GM21529 (cell line): ENCODE measurements around the gene MX2.
A peak's percentile ranks its signal among the peaks of the same experiment; 100 is the strongest.
"Not testable (repeated sequence)": the region's sequence is repeated elsewhere in the genome, so short reads cannot be mapped to it uniquely, and the experiment has no call there.

ENCODE experiments used
- ATAC-seq: cut with Tn5 transposase; IDR thresholded peaks from one replicate; pipeline ENCODE4 v1.9.1; 2021; ENCODE audit not compliant: unreplicated experiment

The MX2 gene

DNA sequence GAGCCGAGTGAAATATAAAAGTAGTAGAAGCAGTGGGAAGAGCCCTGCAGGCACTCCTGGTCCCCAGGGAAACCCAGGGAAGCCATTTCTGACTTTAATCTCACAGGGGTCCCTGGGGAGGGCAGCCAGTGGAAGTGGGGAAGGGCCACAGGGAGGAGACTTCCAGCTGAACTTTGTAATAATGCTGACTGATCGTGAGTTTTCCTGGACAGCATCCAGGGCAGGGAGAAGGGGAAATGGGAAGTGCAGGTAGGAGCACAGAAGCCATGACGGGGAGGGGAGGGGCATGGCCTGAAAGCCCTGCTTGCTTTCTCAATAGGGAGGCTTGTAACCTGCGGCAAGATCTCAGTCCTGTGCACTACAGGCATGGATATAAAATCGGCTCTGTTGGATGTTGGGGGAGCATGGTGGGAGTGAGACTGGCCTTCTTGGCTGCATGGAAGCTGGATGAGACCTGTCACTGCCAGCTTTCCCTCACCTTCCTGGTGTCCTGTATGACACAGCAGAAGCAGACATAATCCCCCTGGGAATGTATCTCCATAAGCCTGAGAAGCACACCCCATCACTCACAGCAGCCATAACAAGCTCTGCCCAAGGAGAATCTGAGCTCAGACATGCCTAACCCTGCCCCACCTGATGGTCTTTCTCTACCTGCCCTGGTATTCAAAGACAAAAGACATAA is 49.1 kb downstream of the MX2 start:
- no peak for ATAC-seq

GRCh38 chr21:41411449-41412089 is 49.7 kb downstream of the MX2 start:
- ATAC-seq: no peak

GRCh38 chr21:41417505-41417904 is 55.7 kb downstream of the MX2 start:
- ATAC-seq: not testable (repeated sequence)

- ATAC-seq: no peak
Observed at GRCh38 chr21:41418393-41418792, 56.6 kb downstream of the MX2 start.

DNA sequence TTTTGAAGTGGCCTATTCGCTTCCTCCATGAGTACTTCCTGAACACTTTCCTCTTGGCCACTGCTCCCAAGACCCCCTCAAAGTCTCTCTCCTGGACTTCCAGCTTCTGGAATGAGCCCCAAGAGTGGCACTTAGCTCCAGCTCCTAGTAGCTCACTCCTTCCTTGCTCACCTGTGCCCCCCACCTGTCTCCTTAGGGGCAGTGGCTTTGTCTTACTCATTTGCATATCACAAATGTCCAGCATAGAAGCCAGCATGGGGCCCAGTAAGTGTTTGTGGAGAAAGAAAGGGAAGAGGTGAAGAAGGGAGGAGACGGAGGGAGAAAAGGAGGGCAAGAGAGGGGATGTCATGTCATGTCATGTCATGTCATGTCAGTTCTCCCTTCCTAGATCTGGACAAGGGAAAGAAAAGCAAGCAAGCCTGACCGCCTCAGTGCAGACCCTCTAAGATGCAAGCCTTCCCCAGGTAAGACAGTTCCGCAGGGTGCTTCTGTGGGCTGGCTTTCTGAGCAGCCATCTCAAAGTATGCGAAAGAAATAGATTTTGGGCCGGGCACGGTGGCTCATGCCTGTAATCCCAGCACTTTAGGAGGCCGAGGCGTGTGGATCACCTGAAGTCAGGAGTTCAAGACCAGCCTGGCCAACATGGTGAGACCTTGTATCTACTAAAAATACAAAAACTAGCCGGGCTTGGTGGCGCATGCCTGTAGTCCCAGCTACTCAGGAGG is 57.3 kb downstream of the MX2 start:
- no peak for ATAC-seq

DNA sequence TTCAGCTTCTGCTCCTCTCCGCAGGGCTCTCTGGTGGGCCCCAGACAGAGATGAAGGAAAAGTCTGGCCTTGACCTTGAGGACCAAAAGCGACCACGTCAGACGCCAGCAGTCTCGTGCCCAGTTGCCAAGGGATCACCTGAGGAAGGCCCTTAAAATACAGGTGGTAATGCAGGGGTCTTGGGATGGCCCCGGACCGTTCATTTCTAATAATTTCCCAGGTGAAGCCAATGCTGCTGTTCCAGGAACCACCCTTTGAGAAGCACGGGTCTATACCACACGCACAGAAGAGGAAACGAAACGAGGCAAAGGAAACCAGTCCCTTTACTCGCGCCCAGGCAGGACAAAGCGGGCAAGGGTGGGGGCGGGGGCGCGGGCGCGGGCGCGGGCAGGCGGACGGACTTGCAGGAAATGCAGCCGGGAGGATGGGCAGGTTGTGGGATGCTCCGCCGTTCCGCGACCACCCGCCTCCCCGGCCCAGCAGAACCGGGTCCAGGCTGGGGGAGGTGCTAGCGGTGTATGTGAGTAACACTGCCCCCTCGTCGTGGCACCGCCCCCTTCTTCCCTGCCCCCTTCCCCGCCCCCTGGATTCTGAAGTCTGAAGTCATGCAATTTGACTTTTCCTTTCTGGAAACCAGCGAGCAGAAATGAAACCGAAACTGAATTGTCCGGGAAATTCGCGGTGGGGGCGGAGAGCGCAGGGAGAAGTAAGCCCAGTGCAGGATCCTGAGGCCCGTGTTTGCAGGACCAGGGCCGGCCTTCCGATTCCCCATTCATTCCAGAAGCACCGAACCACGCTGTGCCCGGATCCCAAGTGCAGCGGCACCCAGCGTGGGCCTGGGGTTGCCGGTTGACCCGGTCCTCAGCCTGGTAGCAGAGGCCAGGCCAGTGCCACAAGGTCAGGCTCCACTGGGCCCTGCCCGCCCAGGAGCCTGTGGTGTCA is 58.4 kb downstream of the MX2 start:
- ATAC-seq: peak; percentile 83

DNA sequence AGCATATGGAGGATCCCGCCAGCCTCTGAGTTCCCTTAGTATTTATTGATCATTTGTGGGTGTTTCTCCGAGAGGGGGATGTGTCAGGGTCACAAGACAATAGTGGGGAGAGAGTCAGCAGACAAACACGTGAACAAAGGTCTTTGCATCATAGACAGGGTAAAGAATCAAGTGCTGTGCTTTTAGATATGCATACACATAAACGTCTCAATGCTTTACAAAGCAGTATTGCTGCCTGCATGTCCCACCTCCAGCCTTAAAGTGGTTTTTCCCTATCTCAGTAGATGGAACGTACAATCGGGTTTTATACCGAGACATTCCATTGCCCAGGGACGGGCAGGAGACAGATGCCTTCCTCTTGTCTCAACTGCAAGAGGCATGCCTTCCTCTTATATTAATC is 59.2 kb downstream of the MX2 start:
- ATAC-seq: not testable (repeated sequence)

DNA sequence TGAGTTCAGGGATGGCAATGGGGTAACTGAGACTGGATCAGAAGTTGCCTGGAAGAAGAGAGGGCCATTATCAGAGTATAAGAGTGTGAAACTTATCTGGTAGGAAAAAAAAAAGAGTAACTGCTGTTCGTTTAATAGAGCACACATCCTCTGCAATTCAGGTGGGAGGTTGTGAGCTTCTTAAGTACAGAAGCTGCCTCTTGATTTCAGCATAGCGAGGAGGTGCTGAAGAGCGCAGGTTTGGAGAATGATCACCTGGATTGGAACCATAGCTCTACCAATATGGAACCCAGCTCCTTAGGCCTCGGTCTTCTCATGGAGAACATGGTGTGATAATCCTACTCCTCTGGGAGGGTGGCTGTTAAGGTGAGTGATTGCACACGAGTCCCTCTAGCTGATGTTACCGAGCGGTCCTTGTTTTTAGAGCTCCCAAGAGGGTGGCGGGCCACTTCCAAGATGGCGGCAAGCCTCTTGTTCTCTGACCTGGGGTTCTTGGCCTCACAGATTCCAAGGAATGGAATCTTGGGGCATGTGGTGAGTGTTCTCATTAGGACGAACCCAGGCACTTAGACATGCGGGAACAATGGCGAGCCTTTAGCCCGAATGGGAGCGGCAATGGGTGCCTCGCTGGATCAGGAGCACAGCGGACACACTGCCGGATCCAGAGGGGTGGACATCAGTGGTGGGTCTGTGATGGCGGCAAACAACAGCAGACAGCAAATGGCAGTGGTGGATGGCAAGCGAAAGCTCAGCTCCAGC is 60.9 kb downstream of the MX2 start:
- no peak for ATAC-seq

DNA sequence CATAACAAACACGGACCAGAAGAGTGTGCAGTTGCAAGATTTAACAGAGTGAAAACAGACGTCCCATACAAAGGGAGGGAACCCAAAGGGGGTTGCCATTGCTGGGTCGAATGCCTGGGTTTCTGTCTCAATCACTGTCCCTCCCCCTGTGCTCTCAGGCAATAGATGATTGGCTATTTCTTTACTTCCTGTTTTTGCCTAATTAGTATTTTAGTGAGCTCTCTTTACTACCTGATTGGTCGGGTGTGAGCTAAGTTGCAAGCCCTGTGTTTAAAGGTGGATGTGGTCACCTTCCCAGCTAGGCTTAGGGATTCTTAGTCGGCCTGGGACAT is 61.4 kb downstream of the MX2 start:
- not testable (repeated sequence) for ATAC-seq

GRCh38 chr21:41425588-41425953 is 63.7 kb downstream of the MX2 start:
- no peak for ATAC-seq

DNA sequence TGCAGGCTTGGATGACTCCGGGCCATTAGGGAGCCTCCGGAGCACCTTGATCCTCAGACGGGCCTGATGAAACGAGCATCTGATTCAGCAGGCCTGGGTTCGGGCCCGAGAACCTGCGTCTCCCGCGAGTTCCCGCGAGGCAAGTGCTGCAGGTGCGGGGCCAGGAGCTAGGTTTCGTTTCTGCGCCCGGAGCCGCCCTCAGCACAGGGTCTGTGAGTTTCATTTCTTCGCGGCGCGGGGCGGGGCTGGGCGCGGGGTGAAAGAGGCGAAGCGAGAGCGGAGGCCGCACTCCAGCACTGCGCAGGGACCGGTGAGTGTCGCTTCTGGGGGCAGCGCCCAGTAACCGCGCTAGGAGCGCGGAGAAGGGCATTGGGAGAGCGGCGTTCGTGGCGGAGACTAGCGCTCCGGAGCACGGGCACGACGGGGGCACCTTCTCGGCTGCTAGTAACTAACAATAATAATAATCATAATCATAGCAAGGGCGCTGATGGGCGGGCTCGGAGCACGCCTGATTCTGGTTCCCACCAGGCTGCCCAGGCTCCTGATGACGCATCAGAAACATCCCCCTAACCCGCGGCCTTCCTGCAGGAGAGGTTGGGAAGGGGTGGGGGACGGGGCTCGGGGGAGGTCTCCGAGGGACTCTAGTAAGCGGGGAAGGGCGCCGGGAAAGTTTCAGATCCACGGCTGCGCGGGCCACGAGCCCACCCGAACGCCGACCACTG is 64.3 kb downstream of the MX2 start, which contains the start of gene MX1:
MX1 (plus strand) TSS at position 286 of the 722 bp plus-strand sequence. CDS start 5,832 bp downstream, outside the sequence.
- peak; percentile 84 for ATAC-seq

DNA sequence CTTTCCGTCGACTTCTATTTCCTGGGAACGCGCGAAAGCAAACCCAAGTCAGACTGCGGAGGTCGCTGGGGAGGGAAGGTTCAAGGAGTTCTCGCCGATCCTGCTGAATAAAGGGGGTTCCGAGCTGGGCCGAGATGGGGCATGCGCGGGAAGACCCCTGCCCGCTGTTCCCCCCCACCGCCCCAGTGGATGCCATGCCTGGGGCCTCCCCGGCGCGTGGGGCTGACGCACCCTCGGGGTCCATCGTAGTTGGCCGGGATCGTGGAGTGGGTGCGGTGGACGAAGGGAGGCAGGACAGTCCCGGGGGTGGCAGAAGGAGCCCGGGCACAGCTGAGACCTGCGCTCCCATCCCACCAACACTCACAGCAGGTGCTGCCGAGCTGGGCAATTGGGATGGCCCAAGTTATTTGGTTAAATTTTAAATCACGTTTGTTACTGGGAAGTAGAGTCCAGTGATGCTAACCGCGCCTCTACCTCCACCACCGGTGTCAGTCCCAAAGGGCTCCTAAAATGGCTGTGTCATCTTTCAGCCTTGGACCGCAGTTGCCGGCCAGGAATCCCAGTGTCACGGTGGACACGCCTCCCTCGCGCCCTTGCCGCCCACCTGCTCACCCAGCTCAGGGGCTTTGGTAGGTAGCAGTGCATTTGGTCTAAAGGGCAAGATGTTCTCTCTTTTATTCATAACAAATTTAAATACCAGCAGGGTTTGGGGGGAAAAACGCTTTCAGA is 65.0 kb downstream of the MX2 start:
- ATAC-seq: peak; percentile 4

DNA sequence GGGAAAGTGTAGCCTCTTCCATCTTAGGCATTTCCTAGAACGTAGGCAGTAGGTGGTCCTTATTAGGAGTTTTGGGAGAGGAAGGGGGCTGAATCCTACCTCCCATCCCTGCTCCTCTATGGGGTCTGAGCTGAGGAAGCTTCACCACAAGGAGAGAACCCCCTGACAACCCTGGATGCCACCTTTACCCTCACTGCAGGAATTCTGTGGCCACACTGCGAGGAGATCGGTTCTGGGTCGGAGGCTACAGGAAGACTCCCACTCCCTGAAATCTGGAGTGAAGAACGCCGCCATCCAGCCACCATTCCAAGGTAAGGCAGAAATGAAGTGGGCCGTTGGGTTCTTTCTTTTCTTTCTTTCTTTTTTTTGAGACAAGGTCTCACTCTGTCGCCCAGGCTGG is 65.7 kb downstream of the MX2 start:
- no peak for ATAC-seq

GRCh38 chr21:41428311-41428710 is 66.5 kb downstream of the MX2 start:
- ATAC-seq: no peak

DNA sequence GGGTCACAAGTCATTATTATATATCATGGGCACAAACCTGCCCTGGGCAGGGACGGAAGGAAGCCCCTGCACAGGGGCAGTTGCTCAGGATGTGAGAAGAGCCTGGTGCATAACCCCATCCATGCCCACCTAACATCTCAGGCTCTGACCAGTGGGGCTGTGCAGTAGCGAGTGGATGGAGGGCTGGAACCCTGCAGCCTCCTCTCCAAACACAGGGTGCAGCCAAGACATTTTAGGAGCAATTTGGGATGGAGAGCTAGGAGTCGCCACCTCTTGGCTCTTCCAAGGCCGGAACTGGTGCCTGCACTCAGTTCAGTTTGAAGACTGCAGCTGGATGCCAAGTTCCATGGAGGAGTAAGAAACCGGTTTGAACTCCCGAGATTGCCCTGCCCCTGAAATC is 67.0 kb downstream of the MX2 start:
- no peak for ATAC-seq

- no peak for ATAC-seq
Observed at GRCh38 chr21:41429305-41429704, 67.5 kb downstream of the MX2 start.

DNA sequence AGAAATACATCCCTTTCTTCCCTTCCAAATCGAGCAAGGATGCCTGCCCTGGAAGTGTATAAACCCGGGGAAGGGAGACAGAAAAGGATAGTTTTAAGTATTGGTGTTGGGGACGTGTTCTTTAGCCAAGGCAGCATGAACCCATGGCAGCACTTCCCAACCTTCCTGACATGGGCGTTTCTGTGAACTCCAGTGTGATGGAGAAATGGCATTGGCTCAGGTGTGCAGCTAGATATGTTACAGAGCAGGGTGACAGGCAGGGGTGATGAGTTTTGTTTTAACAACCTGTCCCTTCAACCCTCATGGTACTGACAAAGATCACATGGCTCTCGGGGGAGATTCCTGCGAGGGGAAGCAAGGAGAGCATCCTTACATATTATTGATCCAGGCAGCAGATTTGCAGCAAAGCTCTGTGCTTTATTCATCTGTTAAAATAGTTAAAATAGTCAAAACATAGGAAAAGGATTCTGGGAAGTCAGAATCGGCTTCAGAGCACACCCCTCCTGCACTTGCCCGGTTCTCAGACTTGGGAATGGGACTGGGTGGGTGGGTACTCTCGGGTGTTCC is 68.2 kb downstream of the MX2 start:
- ATAC-seq: no peak

GRCh38 chr21:41431788-41432548 is 70.1 kb downstream of the MX2 start:
- ATAC-seq: peak; percentile 88
